ENCODE data around the gene CEBPG.

CEBPG gene

DNA sequence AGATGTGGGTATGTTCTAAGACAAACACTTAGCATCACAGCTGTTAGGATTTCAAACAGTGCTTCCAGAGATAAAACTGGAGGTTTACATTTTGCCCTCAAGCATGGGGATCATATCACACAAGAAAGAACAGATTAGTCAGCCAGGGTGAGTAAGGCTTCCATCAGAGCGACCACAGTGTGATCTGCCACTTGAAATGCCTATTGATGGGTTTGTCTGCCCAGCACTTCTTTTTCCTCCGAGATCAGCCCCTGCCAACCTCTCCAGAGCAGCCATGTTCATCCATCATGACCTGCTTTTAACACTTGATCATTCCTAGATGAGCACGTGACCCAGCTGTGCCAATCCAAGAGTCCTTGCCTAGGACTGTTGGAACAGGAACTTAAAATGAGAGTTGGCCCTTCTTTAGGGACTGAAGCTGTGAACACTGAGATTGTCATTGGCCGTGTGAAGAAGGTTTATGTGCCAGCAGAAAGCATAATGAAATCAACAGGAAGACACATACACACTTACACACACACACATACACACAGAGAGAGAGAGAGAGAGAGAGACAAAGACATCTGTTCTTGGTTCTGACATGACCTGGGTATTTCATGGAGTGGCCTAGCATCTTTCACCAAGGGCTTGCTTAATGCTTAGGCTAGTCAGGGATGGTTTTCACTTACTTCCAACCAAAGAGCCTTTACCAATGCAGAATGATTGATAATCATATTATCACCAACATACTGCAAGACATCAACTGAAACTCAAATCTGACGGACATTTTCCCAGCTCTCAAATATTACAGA is 5.2 kb upstream of the CEBPG start:
- Histone ChIP-seq H3K9me3 (ENCODE audit: control insufficient read depth in 2 of 2, low read length in 2 of 2) (no peaks in the 10 kb centered on the region), H3K4me3 (ENCODE audit: low read length in 2 of 2) (no peak overlapping the region), H3K9ac (ENCODE audit: low read length in 2 of 2) (no peak overlapping the region), H3K36me3 (ENCODE audit: control insufficient read depth in 2 of 2, insufficient read depth in 2 of 2, low read length in 2 of 2) (no peaks in the 10 kb centered on the region), H3K4me1 (ENCODE audit: control insufficient read depth, insufficient read depth, low read length) (peaks cover 2% of the 10 kb centered on the region), H3K27me3 (ENCODE audit: control insufficient read depth in 1 of 2, insufficient read depth in 2 of 2, low read length in 2 of 2) (no peaks in the 10 kb centered on the region), H3K27ac (ENCODE audit: low read length) (no peak overlapping the region)

DNA sequence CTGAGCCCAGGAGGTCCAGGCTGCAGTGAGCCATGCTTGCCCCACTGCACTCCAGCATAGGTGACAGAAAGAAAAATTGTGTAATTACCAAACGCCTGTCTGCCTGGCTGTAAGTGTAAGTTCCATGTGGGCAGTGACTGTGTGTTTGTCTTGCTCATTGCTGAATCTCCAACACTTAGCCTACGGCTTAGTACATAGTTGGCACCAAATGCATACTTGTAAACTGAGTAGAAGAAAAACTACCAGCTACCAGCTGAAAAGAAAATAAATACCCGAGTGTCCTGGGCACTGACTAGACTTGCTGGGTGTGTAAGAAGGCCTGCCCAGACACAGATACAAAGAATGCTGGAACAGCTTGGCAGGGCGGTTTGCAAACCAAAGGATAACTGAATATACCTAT is 2.7 kb upstream of the CEBPG start:
- H3K4me3 ChIP-seq (ENCODE audit: low read length in 2 of 2) = no peak overlapping the region
- H3K27me3 ChIP-seq (ENCODE audit: control insufficient read depth in 1 of 2, insufficient read depth in 2 of 2, low read length in 2 of 2) = no peaks in the 10 kb centered on the region
- no peaks in the 10 kb centered on the region for H3K36me3 ChIP-seq (ENCODE audit: control insufficient read depth in 2 of 2, insufficient read depth in 2 of 2, low read length in 2 of 2)
- no peak overlapping the region for H3K9ac ChIP-seq (ENCODE audit: low read length in 2 of 2)
- peaks cover 8% of the 10 kb centered on the region for H3K4me1 ChIP-seq (ENCODE audit: control insufficient read depth, insufficient read depth, low read length)
- H3K27ac ChIP-seq (ENCODE audit: low read length) = no peak overlapping the region
- H3K9me3 ChIP-seq (ENCODE audit: control insufficient read depth in 2 of 2, low read length in 2 of 2) = no peaks in the 10 kb centered on the region

DNA sequence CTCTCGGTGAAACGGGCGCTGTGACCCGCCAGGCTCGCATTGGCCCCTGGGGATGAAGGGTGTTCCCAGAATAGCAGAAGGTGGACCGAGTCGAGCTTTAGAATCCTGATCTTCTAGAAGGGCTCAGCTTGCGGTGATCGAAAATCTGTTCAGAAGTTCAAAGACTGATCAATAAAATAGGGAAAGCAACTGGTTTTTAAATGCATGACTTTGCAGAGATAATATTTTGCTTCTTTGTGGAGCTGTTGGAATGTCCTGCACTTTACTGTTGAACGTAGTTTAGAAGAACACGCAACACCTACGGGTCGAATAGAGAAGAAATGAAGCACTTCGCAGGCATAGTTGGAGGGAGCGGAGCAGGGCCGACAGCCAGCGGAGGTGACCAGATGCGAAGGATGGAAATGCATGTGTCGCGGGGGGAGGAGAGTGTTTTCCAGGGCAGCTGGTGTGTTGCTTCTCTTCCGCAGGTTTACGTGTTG is 766 bp downstream of the CEBPG start:
- Histone ChIP-seq H3K27ac (ENCODE audit: low read length) (peak overlapping the region; percentile 64), H3K4me1 (ENCODE audit: control insufficient read depth, insufficient read depth, low read length) (peaks cover 17% of the 10 kb centered on the region), H3K27me3 (ENCODE audit: control insufficient read depth in 1 of 2, insufficient read depth in 2 of 2, low read length in 2 of 2) (no peaks in the 10 kb centered on the region), H3K36me3 (ENCODE audit: control insufficient read depth in 2 of 2, insufficient read depth in 2 of 2, low read length in 2 of 2) (peaks cover 0 to 3% of the 10 kb centered on the region in 2 donors), H3K9ac (ENCODE audit: low read length in 2 of 2) (peak overlapping the region; percentile 78 to 89), H3K4me3 (ENCODE audit: low read length in 2 of 2) (peak overlapping the region; percentile 88 to 97), H3K9me3 (ENCODE audit: control insufficient read depth in 2 of 2, low read length in 2 of 2) (no peaks in the 10 kb centered on the region)

DNA sequence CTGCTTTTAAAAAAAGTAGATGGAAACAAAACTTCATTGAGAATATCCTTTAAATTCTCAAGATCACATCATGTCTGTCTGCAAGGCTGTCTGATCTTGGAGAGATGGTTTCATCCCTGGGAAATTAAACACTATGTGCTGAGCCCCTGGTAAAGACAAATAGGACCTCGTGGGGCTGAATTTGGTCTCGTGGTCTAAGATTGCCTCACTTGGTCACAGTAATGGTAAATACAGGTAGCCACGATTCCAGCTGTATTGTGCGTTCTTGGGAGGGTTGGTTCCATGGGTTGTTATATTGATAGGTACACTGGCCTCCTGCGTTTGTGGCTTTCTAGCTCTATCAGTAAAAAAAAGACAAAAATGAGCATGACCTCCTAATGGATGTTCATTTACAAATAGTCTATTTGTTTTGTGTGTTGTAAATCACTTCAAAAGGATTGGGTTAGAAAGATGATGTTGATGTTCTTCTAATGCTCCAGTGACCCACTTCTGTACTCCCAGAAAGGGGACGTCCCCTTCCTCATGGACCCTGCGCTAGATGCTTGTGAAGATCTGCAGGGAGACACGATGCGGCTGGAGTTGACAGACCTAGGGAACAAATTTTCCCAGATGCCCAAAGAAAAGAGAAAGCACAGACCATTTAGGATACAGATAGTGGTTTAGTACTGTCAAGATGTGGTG is 1.8 kb downstream of the CEBPG start:
- Histone ChIP-seq H3K4me1 (ENCODE audit: control insufficient read depth, insufficient read depth, low read length) (peaks cover 17% of the 10 kb centered on the region), H3K36me3 (ENCODE audit: control insufficient read depth in 2 of 2, insufficient read depth in 2 of 2, low read length in 2 of 2) (peaks cover 4 to 7% of the 10 kb centered on the region in 2 donors), H3K9me3 (ENCODE audit: control insufficient read depth in 2 of 2, low read length in 2 of 2) (no peaks in the 10 kb centered on the region), H3K9ac (ENCODE audit: low read length in 2 of 2) (peak overlapping the region; percentile 78 to 89), H3K4me3 (ENCODE audit: low read length in 2 of 2) (peak overlapping the region; percentile 50 to 97), H3K27me3 (ENCODE audit: control insufficient read depth in 1 of 2, insufficient read depth in 2 of 2, low read length in 2 of 2) (no peaks in the 10 kb centered on the region), H3K27ac (ENCODE audit: low read length) (no peak overlapping the region)

DNA sequence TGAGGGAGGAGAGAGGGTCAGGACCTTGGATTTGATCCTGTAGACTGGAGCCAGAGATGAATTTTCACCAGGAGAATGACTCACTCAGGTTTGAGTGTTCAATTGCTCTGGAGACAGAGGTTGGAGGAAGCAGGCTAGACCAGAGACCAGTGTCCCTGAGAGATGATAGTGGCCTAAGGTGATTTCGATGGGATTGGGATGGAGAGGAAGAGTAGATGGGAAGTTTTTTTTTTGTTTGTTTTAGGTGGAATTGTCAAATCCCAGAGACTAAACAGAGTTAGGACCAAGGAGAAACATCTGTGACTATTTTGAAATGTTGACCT is 2.3 kb downstream of the CEBPG start:
- Histone ChIP-seq H3K27ac (ENCODE audit: low read length) (no peak overlapping the region), H3K4me3 (ENCODE audit: low read length in 2 of 2) (no peak overlapping the region), H3K9me3 (ENCODE audit: control insufficient read depth in 2 of 2, low read length in 2 of 2) (no peaks in the 10 kb centered on the region), H3K9ac (ENCODE audit: low read length in 2 of 2) (no peak overlapping the region), H3K27me3 (ENCODE audit: control insufficient read depth in 1 of 2, insufficient read depth in 2 of 2, low read length in 2 of 2) (no peaks in the 10 kb centered on the region), H3K4me1 (ENCODE audit: control insufficient read depth, insufficient read depth, low read length) (peaks cover 17% of the 10 kb centered on the region), H3K36me3 (ENCODE audit: control insufficient read depth in 2 of 2, insufficient read depth in 2 of 2, low read length in 2 of 2) (peaks cover 4 to 7% of the 10 kb centered on the region in 2 donors)

DNA sequence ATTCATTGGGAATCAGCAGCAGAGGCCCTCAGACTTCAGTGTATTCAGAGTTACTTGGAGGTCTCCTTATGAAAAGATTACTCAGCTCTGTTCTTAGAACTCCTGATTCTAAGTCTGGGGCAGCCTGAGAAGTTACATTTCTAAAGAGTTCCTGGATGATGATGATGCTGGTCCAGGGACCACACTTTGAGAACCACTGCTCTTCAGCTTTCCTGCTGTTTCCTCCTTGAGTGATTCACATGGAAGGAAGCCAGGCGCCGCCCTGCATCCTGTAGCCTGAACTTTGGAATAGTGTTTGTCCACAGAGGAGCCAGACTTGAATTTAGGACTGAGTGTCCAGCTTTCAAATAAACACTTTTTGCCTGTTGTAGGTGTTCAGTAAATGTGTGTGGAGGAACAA is 2.9 kb downstream of the CEBPG start:
- Histone ChIP-seq H3K27ac (ENCODE audit: low read length) (no peak overlapping the region), H3K9ac (ENCODE audit: low read length in 2 of 2) (no peak overlapping the region)

DNA sequence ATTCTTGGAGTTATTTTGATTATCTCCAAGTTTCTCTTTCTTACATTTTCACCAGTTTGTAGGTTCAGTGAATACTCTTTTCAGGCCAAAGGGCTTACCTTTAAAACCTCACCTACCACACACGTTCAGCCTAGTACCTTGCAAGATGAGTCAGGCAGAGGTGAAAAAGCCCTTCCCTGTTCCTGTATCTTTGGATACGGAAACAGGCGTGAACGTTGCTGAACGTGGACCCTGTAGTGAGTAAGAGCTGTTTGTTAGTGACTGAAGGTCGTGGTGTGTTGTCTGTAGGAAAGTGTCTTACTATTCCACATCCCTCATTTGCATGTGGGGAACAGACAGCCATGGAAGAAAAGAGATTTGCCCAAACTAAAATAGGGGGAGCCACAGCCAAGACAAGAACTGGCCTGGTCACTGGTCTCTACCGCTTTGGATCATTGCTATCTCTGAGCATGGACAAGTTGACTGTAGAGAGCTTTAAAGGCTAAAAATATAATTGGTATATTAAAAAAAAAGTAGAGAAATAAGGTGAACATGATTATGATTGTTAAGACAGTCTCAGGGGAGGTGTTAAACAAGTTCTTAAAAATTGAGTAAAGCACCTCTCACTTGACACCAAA is 3.5 kb downstream of the CEBPG start:
- Histone ChIP-seq H3K4me1 (ENCODE audit: control insufficient read depth, insufficient read depth, low read length) (peaks cover 17% of the 10 kb centered on the region), H3K27me3 (ENCODE audit: control insufficient read depth in 1 of 2, insufficient read depth in 2 of 2, low read length in 2 of 2) (no peaks in the 10 kb centered on the region), H3K36me3 (ENCODE audit: control insufficient read depth in 2 of 2, insufficient read depth in 2 of 2, low read length in 2 of 2) (peaks cover 4 to 7% of the 10 kb centered on the region in 2 donors), H3K9ac (ENCODE audit: low read length in 2 of 2) (no peak overlapping the region), H3K9me3 (ENCODE audit: control insufficient read depth in 2 of 2, low read length in 2 of 2) (no peaks in the 10 kb centered on the region), H3K4me3 (ENCODE audit: low read length in 2 of 2) (no peak overlapping the region), H3K27ac (ENCODE audit: low read length) (no peak overlapping the region)

More for the DNA sequence above, 2.9 kb downstream of the CEBPG start:
- Histone ChIP-seq H3K4me3 (ENCODE audit: low read length in 2 of 2) (no peak overlapping the region), H3K36me3 (ENCODE audit: control insufficient read depth in 2 of 2, insufficient read depth in 2 of 2, low read length in 2 of 2) (peaks cover 4 to 7% of the 10 kb centered on the region in 2 donors), H3K4me1 (ENCODE audit: control insufficient read depth, insufficient read depth, low read length) (peaks cover 17% of the 10 kb centered on the region), H3K9me3 (ENCODE audit: control insufficient read depth in 2 of 2, low read length in 2 of 2) (no peaks in the 10 kb centered on the region), H3K27me3 (ENCODE audit: control insufficient read depth in 1 of 2, insufficient read depth in 2 of 2, low read length in 2 of 2) (no peaks in the 10 kb centered on the region)

DNA sequence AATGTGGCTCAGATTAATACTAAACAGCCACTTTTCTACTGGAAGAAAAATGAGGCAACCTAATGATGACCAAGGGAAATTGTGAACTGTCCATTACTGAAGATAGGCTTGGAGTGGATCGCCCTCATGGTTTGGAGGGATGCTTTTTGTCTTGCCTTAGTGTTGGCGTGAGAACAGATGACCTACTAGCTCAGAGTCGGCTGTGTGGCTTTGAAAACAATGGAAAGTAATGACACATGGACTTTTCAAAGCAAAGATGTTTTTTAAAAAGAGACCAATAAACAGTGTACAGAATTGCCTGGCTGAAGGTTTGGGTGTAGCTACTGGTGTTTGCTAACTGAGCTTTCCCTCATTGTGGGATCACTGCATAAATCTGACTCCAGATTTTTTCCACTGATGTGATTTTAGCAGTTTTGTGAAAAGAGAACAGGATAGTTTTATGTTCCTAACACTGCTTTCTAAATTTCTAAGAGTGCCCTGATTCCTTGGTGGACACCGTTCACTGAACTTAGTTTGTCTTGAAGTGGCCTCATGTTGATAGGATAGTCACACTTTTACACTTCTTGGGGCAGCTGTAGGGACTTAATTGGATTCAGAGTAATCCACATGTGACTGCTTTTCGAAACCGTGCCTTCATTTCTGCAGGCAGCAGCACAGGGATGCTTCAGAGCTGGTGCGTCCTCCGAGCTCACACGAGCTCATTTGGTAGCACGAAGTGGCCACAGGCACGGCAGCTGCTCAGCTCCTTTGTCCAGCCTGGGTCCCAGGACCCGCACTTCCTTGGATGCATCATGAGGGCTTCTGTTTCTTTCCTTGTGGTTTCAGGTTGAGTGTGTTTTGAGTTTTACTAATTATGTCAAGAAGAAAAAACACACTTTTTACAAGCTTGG is 4.3 kb downstream of the CEBPG start:
- Histone ChIP-seq H3K4me1 (ENCODE audit: control insufficient read depth, insufficient read depth, low read length) (peaks cover 17% of the 10 kb centered on the region), H3K4me3 (ENCODE audit: low read length in 2 of 2) (no peak overlapping the region), H3K9ac (ENCODE audit: low read length in 2 of 2) (no peak overlapping the region), H3K9me3 (ENCODE audit: control insufficient read depth in 2 of 2, low read length in 2 of 2) (no peaks in the 10 kb centered on the region), H3K27me3 (ENCODE audit: control insufficient read depth in 1 of 2, insufficient read depth in 2 of 2, low read length in 2 of 2) (no peaks in the 10 kb centered on the region), H3K36me3 (ENCODE audit: control insufficient read depth in 2 of 2, insufficient read depth in 2 of 2, low read length in 2 of 2) (peaks cover 4 to 7% of the 10 kb centered on the region in 2 donors), H3K27ac (ENCODE audit: low read length) (no peak overlapping the region)

DNA sequence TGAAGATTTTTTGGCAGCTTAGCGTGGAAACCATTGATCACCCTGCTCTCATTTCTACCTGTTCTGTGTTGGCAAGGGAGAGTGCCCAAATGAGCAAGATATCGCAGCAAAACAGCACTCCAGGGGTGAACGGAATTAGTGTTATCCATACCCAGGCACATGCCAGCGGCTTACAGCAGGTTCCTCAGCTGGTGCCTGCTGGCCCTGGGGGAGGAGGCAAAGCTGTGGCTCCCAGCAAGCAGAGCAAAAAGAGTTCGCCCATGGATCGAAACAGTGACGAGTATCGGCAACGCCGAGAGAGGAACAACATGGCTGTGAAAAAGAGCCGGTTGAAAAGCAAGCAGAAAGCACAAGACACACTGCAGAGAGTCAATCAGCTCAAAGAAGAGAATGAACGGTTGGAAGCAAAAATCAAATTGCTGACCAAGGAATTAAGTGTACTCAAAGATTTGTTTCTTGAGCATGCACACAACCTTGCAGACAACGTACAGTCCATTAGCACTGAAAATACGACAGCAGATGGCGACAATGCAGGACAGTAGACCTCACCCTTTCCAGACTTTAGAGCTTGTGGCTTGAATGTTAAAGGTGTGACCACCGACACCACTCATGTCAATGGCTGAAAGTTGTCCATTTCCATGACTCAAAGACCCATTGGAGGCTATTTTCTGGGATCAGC is 5.8 kb downstream of the CEBPG start:
- H3K4me1 ChIP-seq (ENCODE audit: control insufficient read depth, insufficient read depth, low read length) = peaks cover 15% of the 10 kb centered on the region
- H3K27me3 ChIP-seq (ENCODE audit: control insufficient read depth in 1 of 2, insufficient read depth in 2 of 2, low read length in 2 of 2) = no peaks in the 10 kb centered on the region
- H3K27ac ChIP-seq (ENCODE audit: low read length) = no peak overlapping the region
- no peaks in the 10 kb centered on the region for H3K9me3 ChIP-seq (ENCODE audit: control insufficient read depth in 2 of 2, low read length in 2 of 2)
- peaks cover 7 to 8% of the 10 kb centered on the region in 2 donors for H3K36me3 ChIP-seq (ENCODE audit: control insufficient read depth in 2 of 2, insufficient read depth in 2 of 2, low read length in 2 of 2)
- no peak overlapping the region for H3K9ac ChIP-seq (ENCODE audit: low read length in 2 of 2)
- no peak overlapping the region for H3K4me3 ChIP-seq (ENCODE audit: low read length in 2 of 2)

DNA sequence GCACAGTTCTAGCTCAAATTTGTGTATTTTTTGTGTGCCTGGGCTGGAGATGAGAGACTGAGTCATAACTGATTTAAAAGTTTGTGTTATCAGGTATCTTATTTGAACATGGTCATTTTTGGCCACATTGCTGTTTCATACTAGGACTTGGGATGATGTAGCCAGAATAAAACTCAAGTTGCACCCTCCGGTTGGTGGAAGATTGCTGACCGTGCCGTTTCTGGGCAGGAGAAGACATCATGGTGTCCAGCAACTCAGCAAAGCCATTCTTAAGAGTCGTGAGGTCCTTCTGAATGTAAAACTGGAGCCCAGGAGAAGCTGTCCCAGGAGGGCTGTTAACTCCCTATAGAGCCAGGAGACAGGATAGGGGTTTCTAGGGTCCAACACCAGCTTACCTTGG is 7.6 kb downstream of the CEBPG start:
- H3K9me3 ChIP-seq (ENCODE audit: control insufficient read depth in 2 of 2, low read length in 2 of 2) = no peaks in the 10 kb centered on the region
- H3K27me3 ChIP-seq (ENCODE audit: control insufficient read depth in 1 of 2, insufficient read depth in 2 of 2, low read length in 2 of 2) = no peaks in the 10 kb centered on the region
- peaks cover 8% of the 10 kb centered on the region for H3K4me1 ChIP-seq (ENCODE audit: control insufficient read depth, insufficient read depth, low read length)
- H3K27ac ChIP-seq (ENCODE audit: low read length) = no peak overlapping the region
- no peak overlapping the region for H3K9ac ChIP-seq (ENCODE audit: low read length in 2 of 2)
- peaks cover 7 to 8% of the 10 kb centered on the region in 2 donors for H3K36me3 ChIP-seq (ENCODE audit: control insufficient read depth in 2 of 2, insufficient read depth in 2 of 2, low read length in 2 of 2)
- H3K4me3 ChIP-seq (ENCODE audit: low read length in 2 of 2) = no peak overlapping the region

Measured in stomach smooth muscle (tissue), 2 donors.